HG02763 (cell line): ENCODE data around the gene MDP1.

Experiments used
- ATAC-seq: cut with Tn5 transposase; IDR thresholded peaks from one replicate; pipeline ENCODE4 v1.9.1; 2021; ENCODE audit warnings: mild to moderate bottlenecking, moderate library complexity; ENCODE audit not compliant: unreplicated experiment

MDP1 gene

DNA sequence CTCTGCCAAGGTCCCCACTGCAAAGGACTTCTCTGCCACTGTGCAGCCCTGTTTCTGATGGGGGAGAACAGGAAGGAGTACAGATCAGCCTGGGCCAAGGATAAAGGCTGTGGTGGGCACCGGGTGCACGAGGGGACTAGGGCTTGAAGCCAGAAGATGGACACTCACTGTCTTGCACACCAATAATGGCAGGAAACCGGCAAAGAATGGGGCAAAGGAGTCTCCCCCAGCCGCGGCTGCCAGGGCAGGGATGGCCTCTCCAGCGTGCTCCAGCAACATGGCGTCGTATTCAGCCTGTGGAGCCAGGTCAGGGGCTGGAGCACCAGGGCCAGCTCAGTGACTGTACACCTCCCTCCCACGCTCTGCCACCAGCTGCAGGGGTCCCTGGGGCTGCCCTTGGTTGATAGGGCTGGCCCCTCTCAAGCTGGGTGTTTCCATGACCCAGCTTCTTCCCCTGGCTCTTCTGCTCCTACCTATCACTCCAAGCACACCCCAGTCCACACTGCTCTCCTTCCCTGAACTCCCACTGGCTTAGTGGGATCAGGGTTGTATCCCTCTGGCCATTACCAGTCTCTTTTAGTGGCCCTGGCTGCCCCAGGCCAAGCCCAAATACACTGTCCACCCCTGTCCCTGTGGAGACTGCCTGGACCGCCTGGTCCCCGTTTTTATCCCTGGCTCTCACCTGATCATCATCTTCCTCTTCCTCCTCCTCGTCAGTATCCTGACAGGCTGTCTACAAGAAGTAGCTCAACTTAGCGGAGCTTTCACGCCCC is 33.6 kb downstream of the MDP1 start:
- no peak for ATAC-seq

- no peak for ATAC-seq
Observed at GRCh38 chr14:24181371-24182077, 34.3 kb downstream of the MDP1 start.

- no peak for ATAC-seq
Observed at GRCh38 chr14:24179961-24180796, 35.7 kb downstream of the MDP1 start.

GRCh38 chr14:24179294-24179960 is 36.4 kb downstream of the MDP1 start:
- ATAC-seq, result no peak

DNA sequence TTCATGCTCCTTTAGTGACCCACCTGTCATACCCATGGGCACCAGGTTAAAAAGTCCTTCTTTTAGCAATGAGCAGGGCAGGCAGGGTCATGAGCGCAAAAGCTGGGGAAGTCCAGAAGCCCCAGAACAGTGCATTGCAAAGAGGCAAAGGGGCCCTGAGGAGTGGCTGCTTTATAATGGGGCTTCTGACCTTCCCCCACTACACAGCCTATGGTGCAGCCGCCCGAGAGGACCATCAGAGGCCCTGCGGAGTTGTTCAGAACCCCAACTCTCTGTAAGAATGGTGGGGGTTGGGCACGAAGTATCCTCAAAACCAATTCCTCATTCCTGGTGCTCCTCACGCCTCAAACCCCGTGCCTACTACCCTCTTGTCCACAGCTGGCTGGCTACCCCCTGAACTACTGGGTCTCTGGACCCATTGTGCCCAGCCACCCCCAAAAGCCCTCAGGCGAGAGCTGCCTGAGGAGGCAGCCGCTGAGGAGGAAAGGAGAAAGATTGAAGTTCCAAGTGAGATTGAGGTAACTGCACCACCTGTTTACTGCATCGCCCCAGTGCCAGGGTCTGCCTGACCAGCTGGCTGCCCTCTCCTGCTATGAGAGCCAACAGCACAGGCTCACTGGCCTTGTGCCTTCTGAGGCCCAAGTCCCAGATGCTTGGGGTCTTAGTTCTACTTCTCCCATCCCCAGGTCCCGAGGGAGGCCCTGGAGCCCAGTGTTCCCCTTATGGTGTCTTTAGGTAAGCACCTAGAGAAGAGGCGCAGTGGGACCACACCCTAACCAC is 37.3 kb downstream of the MDP1 start:
- ATAC-seq, result no peak

DNA sequence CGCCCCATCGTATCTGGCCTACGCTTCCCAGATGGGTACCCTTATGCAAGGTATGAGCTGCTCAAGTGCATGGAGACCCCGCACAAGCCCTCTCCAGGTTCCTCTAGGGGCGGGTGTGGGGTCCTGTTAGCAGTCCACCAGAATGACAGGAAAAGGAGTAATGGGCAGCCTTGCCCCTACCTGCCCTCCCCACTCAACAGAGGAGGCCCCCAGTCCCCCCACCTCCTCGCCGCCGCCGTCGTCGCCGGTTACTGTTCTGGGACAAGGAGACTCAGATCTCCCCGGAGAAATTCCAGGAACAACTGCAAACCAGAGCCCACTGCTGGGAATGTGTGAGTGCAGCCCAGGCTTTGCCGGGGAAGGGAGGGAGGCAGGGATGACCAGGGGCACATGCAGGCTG is 38.0 kb downstream of the MDP1 start:
- ATAC-seq, result no peak

DNA sequence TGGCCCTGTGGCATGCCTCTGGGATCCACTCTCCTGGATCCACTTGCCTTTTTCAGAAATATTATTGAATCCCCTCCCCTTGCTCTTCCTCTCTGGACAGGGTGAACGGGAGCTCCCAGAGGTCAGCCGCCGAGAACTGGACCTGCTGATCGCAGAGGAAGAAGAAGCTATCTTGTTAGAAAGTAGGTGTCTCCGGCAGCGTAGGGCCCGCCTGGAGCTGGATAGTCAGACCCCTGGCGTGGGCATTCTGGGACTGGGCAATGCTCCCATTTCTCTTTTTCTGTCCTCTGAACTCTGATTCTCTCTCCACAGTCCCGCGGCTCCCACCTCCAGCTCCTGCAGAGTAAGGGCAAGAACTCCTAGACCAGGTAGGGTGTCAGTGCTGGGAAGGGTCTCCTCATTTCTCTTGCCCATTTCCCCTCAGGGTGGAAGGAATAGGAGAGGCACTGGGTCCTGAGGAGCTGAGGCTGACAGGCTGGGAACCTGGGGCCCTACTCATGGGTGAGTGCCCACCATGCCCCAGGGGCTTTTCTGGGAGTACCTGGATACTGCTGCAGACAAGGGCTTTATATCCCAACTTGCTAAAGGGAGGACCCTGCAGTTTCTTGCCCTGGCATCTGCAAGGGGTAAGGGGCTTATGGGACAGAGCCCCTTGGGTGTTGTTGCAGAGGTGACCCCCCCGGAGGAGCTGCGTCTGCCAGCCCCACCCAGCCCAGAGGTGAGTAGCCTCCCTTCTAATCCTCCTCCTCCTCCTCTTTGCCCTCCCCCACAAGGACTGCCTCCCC is 38.6 kb downstream of the MDP1 start:
- ATAC-seq, result no peak

DNA sequence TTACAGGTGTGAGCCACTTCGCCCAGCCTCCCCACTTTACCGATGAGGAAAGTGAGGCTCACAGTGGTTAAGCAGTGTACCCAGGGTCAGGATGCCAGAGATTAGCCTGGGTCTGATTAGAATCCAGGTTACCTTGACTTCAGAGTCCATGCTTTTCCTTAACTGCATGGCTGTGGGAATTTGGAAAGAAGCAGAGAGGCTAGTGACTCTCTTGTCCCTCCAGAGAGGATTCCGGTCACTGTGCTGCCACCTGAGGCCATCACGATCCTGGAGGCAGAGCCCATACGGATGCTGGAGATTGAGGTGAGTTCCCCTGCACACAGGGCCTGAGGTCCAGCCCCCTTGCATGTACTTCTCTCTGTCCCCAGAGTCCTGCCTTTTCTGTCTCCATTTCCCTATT is 39.3 kb downstream of the MDP1 start:
- ATAC-seq, result no peak

DNA sequence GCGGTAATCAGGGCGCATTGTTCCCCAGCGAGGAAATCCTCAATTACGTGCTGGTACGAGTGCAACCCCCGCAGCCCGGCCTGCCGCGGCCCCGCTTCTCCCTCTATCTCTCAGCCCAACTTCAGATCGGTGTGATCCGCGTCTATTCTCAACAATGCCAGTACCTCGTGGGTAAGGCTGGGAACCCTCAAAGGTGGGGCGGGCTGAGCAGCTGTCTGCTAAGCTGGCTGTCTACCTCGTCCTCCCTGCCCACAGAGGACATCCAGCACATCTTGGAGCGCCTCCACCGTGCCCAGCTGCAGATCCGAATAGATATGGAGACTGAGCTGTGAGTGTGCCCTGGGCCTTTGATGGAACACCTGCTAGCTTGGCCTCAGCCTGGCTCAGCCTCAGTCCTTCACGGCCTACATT is 43.0 kb downstream of the MDP1 start:
- ATAC-seq, result no peak

DNA sequence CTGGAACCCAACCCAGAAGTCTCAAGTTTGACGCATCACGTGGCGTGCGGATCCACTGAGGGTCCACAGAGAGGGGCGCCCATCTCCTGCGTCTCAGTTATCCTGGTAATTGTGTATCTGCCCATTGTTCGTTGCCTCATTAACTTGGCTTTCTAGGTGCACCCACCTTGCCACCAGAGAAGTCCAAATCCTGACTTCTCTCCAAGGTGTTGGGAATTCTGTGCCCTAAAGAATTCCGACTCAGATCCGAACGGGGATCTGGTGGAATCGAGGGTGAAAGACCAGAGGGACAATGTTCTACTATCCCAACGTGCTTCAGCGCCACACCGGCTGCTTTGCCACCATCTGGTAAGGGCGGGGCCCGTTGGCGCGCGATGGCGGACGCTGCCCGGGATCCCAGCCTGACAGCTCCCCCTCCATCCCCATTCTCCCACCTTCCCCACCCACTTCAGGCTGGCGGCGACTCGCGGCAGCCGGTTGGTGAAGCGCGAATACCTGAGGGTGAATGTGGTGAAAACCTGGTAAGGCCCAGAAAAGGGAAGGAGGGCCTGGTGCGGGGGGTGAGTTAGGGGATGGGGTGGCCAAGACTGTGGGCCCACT is 43.5 kb downstream of the MDP1 start:
- ATAC-seq, result no peak

GRCh38 chr14:24171422-24172260 is 44.2 kb downstream of the MDP1 start, which contains the start of gene REC8:
REC8 (plus strand) TSS chr14:24172080; CDS start chr14:24172553, 473 bp downstream.
- peak; percentile 77 for ATAC-seq

DNA sequence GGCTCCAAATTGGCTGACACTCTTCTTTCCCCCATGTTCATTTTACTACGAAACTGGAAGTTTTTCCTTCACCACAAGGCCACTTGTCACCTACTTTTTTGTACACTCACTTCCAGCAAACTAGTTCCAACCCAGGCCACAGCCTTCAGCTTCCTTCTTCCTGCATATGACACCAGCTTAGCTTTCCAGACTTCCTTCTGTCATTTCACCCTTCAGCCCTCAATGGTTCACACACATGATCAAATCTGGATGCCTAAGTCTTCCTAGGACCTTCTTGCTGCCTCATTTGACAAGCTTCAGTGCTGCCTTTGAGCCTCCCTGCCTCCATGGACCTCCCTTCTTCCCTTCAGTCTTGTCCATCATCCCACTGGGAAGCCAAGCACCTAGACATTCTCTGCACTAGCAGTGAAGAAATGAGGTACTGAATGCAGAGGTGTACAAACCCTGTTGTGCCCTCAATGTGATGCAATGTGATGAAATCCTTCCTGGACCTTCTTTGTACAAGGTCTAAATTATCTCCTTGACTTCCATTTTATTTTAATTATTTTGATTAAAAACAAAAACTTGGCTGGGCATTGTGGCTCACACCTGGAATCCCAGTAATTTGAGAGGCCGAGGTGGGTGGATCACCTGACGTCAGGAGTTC is 48.3 kb downstream of the MDP1 start:
- no peak for ATAC-seq

- no peak for ATAC-seq
Observed at GRCh38 chr14:24165785-24166184, 50.1 kb downstream of the MDP1 start.

DNA sequence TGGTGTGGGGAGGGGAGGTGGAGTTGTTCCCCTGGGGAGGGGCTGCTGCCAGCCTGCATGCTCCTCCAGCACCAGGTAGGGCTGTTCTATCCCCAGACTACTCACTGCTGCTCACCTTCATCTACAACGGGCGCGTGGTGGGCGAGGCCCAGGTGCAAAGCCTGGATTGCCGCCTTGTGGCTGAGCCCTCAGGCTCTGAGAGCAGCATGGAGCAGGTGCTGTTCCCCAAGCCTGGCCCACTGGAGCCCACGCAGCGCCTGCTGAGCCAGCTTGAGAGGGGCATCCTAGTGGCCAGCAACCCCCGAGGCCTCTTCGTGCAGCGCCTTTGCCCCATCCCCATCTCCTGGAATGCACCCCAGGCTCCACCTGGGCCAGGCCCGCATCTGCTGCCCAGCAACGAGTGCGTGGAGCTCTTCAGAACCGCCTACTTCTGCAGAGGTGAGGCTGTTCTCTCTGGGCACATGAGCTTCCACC is 51.3 kb downstream of the MDP1 start:
- ATAC-seq, result no peak
